SK-N-SH (cell line): ENCODE results near the gene RPAIN. TPM values are rescaled to one million over a fixed set of nuclear protein-coding genes. Genes with fewer than 3 reads are reported as not detected.
"Not testable (repeated sequence)": the region's sequence is repeated elsewhere in the genome, so short reads cannot be mapped to it uniquely, and the experiment has no call there.

ENCODE experiments used
- CTCF ChIA-PET: fragments of 300-600, 350-600 bp; formaldehyde crosslinking; extraction: SDS; loops from one replicate; lab custom pipeline; 2021; lab: Yijun Ruan, JAX
- POLR2A ChIA-PET: fragments of 350-600 bp; sonication (Branson Sonifier 250); formaldehyde crosslinking; extraction: SDS; loops from one replicate; lab custom pipeline; 2020; ENCODE audit warnings: antibody characterized with exemption, inconsistent platforms; lab: Yijun Ruan, JAX
- DNase-seq: peaks from one replicate; pipeline ENCODE4 v3.0.0; 2012
- H2AFZ ChIP-seq: fragments of 200-600 bp; sonication (generic); 2 replicates; pipeline ENCODE4 v1.8.1; 2016; ENCODE audit warnings: antibody characterized with exemption, mild to moderate bottlenecking, low read depth
- H3F3A ChIP-seq: fragments of 200-600 bp; sonication (generic); replicated peaks from 2 replicates; pipeline ENCODE3; 2016; ENCODE audit warnings: antibody characterized with exemption, mild to moderate bottlenecking; ENCODE audit not compliant: insufficient read depth
- H3K27ac ChIP-seq, 2 experiments: fragments of 200-500 bp in 1 of 2; fragments of 200-600 bp in 1 of 2; sonication (Bioruptor generic) in 1 of 2; sonication (generic), shearing (Covaris generic) in 1 of 2; 2 replicates each; pipeline versions ENCODE4 v1.5.1 to v1.6.1; 2014 to 2016; ENCODE audit warnings: low read depth in 2 of 2, inconsistent platforms in 1 of 2, low read length in 1 of 2, mild to moderate bottlenecking in 1 of 2, mixed read lengths in 1 of 2
- H3K27me3 ChIP-seq: fragments of 200-600 bp; sonication (generic), shearing (Covaris generic); 2 replicates; pipeline ENCODE4 v1.6.1; 2016; ENCODE audit warnings: mixed run types; ENCODE audit not compliant: insufficient read depth
- H3K36me3 ChIP-seq, 2 experiments: fragments of 200-500 bp in 1 of 2; fragments of 200-600 bp in 1 of 2; sonication (Bioruptor generic) in 1 of 2; sonication (generic) in 1 of 2; replicated peaks in 1 of 2; 2 replicates each; pipeline versions ENCODE3 to v1.5.1; 2014 to 2016; ENCODE audit warnings: low read length in 1 of 2, mild to moderate bottlenecking in 1 of 2; ENCODE audit not compliant: insufficient read depth in 2 of 2, control insufficient read depth in 1 of 2
- H3K4me1 ChIP-seq, 2 experiments: fragments of 200-500 bp in 1 of 2; fragments of 200-600 bp in 1 of 2; sonication (Bioruptor generic) in 1 of 2; sonication (generic), shearing (Covaris generic) in 1 of 2; 2 replicates each; pipeline versions ENCODE4 v1.5.1 to v1.6.1; 2014 to 2016; ENCODE audit warnings: low read depth in 1 of 2, low read length in 1 of 2, mixed run types in 1 of 2; ENCODE audit not compliant: insufficient read depth in 2 of 2, control insufficient read depth in 1 of 2
- H3K4me2 ChIP-seq: fragments of 200-600 bp; sonication (generic), shearing (Covaris generic); 2 replicates; pipeline ENCODE4 v1.6.1; 2017; ENCODE audit warnings: mixed run types
- H3K4me3 ChIP-seq, 2 experiments: fragments of 200-500 bp in 1 of 2; fragments of 200-600 bp in 1 of 2; sonication (Bioruptor generic) in 1 of 2; sonication (generic), shearing (Covaris generic) in 1 of 2; 2 replicates each; pipeline versions ENCODE4 v1.5.1 to v1.8.1; 2014 to 2016; ENCODE audit warnings: low read depth in 2 of 2, inconsistent platforms in 1 of 2, low read length in 1 of 2, mild to moderate bottlenecking in 1 of 2, mixed read lengths in 1 of 2, moderate library complexity in 1 of 2
- H3K79me2 ChIP-seq: fragments of 200-600 bp; sonication (generic); 2 replicates; pipeline ENCODE4 v1.8.1; 2017; ENCODE audit warnings: mild to moderate bottlenecking; ENCODE audit not compliant: insufficient read depth
- H3K9ac ChIP-seq: fragments of 200-600 bp; sonication (generic); 2 replicates; pipeline ENCODE4 v1.6.1; 2017; ENCODE audit warnings: mixed run types
- H3K9me2 ChIP-seq: fragments of 200-600 bp; sonication (generic); 2 replicates; pipeline ENCODE4 v1.6.1; 2017; ENCODE audit warnings: mixed run types
- H3K9me3 ChIP-seq: fragments of 200-600 bp; sonication (generic); 2 replicates; pipeline ENCODE4 v1.6.1; 2017; ENCODE audit warnings: mixed run types, mild to moderate bottlenecking, moderate library complexity
- H4K20me1 ChIP-seq: fragments of 200-600 bp; sonication (generic); 2 replicates; pipeline ENCODE4 v1.6.1; 2017; ENCODE audit warnings: mild to moderate bottlenecking, mixed run types; ENCODE audit not compliant: insufficient read depth
- EP300 ChIP-seq, 2 experiments: IDR thresholded peaks; 2 replicates each; pipeline versions ENCODE4 v1.4.0 to v1.6.1; 2012; ENCODE audit warnings: borderline replicate concordance in 1 of 2, low read depth in 1 of 2, low read length in 1 of 2
- FOXJ3 ChIP-seq: sonication (generic); formaldehyde crosslinking; IDR thresholded peaks from 2 replicates; pipeline ENCODE4 v1.5.1; 2020; ENCODE audit warnings: mild to moderate bottlenecking, missing genetic modification reagents
- GABPA ChIP-seq: IDR thresholded peaks from 2 replicates; pipeline ENCODE4 v1.4.0; 2012; ENCODE audit warnings: low read depth, mild to moderate bottlenecking
- MXI1 ChIP-seq: IDR thresholded peaks from 2 replicates; pipeline ENCODE4 v1.6.1; 2012; ENCODE audit warnings: mild to moderate bottlenecking, low read depth, low read length, improper control_type of control experiment
- NFIC ChIP-seq: IDR thresholded peaks from 2 replicates; pipeline ENCODE4 v1.4.0; 2012; ENCODE audit warnings: borderline replicate concordance
- PBX3 ChIP-seq: IDR thresholded peaks from 2 replicates; pipeline ENCODE4; 2012
- POLR2AphosphoS5 ChIP-seq: IDR thresholded peaks from 2 replicates; pipeline ENCODE4 v1.6.1; 2012; ENCODE audit warnings: low read depth, low read length
- RCOR1 ChIP-seq: fragments of 150-350 bp; IDR thresholded peaks from 2 replicates; pipeline ENCODE4 v1.6.1; 2017; ENCODE audit warnings: antibody characterized with exemption, low read length
- RFX5 ChIP-seq: IDR thresholded peaks from 2 replicates; pipeline ENCODE4 v1.6.1; 2012; ENCODE audit warnings: mild to moderate bottlenecking, improper control_type of control experiment, low read length
- ZBTB33 ChIP-seq: IDR thresholded peaks from 2 replicates; pipeline ENCODE4 v1.4.0; 2012; ENCODE audit warnings: low read depth, borderline replicate concordance
- WGBS: methylation state at CpG from one replicate; pipeline ENCODE4 v1.1.6; 2017; ENCODE audit warnings: low lambda C conversion rate; 5-methylcytosine and 5-hydroxymethylcytosine counted together
- polyA plus RNA-seq, 3 experiments: library from polyadenylated mRNA; depleted of rRNA; stranded (reverse); fragments of >200 nt; gene quantifications; 2 replicates each; pipeline ENCODE4 v1.2.3, GENCODE V29; 2012
- TF ChIP-seq, protein P1 (sequence below): IDR thresholded peaks from 2 replicates; pipeline ENCODE4 v1.4.0; 2012; ENCODE audit warnings: low read depth, borderline replicate concordance
- TF ChIP-seq, protein P2 (sequence below): fragments of 150-350 bp; IDR thresholded peaks from 2 replicates; pipeline ENCODE4 v1.6.1; 2017; ENCODE audit warnings: antibody characterized with exemption, low read length, low read depth, borderline replicate concordance
- TF ChIP-seq, protein P3 (sequence below): IDR thresholded peaks from 2 replicates; pipeline ENCODE4 v1.4.0; 2012; ENCODE audit warnings: low read depth
- TF ChIP-seq, protein P4 (sequence below): fragments of 200-600 bp; sonication (generic); IDR thresholded peaks from 2 replicates; pipeline ENCODE4 v1.6.1; 2017; ENCODE audit warnings: antibody characterized with exemption, mild to moderate bottlenecking, moderate library complexity

Gene RPAIN
- polyA plus RNA-seq, 1 of the 3 experiments (the other 2 are of a cell fraction), result 75.5 TPM

- not testable (repeated sequence) for DNase-seq, H3K27me3 ChIP-seq, H4K20me1 ChIP-seq, H3K4me3 ChIP-seq, H3K9me3 ChIP-seq, H3K4me2 ChIP-seq, H3K27ac ChIP-seq, H3K4me1 ChIP-seq, H2AFZ ChIP-seq, H3K9ac ChIP-seq, H3K9me2 ChIP-seq
- Histone ChIP-seq H3K79me2 (peaks cover 17% of the 10 kb centered on the region), H3K36me3 (peaks cover 67 to 77% of the 10 kb centered on the region in 2 experiments), H3F3A (peaks cover 17% of the 10 kb centered on the region)
- 90% methylated on average over 5 of the region's 5 CpGs for WGBS
- CTCF ChIA-PET, result interaction anchor here (9.4 kb wide), 1 partner anchor 8 kb away, joined by 84 read pairs; the partner anchor contains the start of gene C1QBP
- POLR2A ChIA-PET, result interaction anchor here (2.6 kb wide), 1 partner anchor 8 kb away, joined by 7 read pairs; the partner anchor contains the start of gene C1QBP
Observed at GRCh38 chr17:5431234-5431633, 11.3 kb downstream of the RPAIN start.

DNA sequence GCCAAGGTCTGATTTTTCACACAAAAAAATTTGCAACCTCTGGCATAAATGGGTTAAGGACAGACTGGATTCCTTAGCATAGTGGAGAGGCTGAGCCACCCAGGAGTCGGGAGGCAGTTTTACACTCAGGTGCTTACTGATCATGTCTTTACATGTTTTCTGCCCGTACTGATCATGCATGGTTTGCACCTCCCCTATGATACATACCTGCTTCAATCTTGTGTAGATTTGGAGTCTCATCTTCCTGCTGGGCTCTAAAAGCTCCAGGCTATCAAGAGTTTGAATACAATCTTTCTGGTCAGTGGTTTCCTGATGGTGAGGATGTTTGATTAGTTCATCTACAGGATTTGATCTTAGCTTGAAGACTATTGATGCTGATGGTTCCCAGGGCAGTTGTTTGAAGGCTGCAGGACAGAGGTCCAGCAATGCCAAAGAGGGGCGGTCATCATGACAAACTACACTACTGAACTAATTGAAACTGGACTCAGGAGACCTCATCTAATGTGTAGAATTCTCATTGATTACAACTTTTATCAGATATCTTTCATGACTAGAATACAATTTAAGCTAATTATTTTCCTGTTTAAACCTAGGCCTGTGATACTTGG lies 12.1 kb downstream of the RPAIN start:
- WGBS, result 94% methylated on average over 3 of the region's 3 CpGs
- Histone ChIP-seq H3K27ac (peak overlapping the region in 1 of 2 experiments; percentile 47; a peak in 2 of 4 replicates), H4K20me1 (no peaks in the 10 kb centered on the region), H3K9ac (no peak overlapping the region), H3K79me2 (peaks cover 26% of the 10 kb centered on the region), H3F3A (peaks cover 17% of the 10 kb centered on the region), H2AFZ (no peak overlapping the region), H3K4me2 (no peak overlapping the region), H3K27me3 (no peaks in the 10 kb centered on the region), H3K4me1 (peaks cover 0 to 7% of the 10 kb centered on the region in 2 experiments; a peak in 1 of 4 replicates), H3K4me3 (no peak overlapping the region), H3K36me3 (peaks cover 67 to 74% of the 10 kb centered on the region in 2 experiments), H3K9me3 (no peaks in the 10 kb centered on the region), H3K9me2 (no peaks in the 10 kb centered on the region)
- ChIA-PET POLR2A (interaction anchor here (1.7 kb wide), 1 partner anchor 12 kb away, joined by 9 read pairs; the partner anchor contains the start of genes NUP88 and RPAIN), CTCF (no interaction called here)
- TF ChIP-seq POLR2AphosphoS5 (no peak; the same call in 1 of the 2 replicates), EP300 (IDR thresholded peaks at IDR 0.05; ENCODE audit: borderline replicate concordance in 1 of 2, low read depth in 1 of 2, low read length in 1 of 2) (no peak), RFX5 (no peak), GABPA (no peak), ZBTB33 (no peak), FOXJ3 (CRISPR knock-in tag) (no peak), MXI1 (no peak), NFIC (no peak), PBX3 (no peak), RCOR1 (no peak)
- TF ChIP-seq, protein P1, sequence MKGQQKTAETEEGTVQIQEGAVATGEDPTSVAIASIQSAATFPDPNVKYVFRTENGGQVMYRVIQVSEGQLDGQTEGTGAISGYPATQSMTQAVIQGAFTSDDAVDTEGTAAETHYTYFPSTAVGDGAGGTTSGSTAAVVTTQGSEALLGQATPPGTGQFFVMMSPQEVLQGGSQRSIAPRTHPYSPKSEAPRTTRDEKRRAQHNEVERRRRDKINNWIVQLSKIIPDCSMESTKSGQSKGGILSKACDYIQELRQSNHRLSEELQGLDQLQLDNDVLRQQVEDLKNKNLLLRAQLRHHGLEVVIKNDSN, result no peak
- TF ChIP-seq, protein P2, sequence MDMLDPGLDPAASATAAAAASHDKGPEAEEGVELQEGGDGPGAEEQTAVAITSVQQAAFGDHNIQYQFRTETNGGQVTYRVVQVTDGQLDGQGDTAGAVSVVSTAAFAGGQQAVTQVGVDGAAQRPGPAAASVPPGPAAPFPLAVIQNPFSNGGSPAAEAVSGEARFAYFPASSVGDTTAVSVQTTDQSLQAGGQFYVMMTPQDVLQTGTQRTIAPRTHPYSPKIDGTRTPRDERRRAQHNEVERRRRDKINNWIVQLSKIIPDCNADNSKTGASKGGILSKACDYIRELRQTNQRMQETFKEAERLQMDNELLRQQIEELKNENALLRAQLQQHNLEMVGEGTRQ, result no peak
- TF ChIP-seq, protein P3, sequence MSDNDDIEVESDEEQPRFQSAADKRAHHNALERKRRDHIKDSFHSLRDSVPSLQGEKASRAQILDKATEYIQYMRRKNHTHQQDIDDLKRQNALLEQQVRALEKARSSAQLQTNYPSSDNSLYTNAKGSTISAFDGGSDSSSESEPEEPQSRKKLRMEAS, result no peak
- TF ChIP-seq, protein P4, sequence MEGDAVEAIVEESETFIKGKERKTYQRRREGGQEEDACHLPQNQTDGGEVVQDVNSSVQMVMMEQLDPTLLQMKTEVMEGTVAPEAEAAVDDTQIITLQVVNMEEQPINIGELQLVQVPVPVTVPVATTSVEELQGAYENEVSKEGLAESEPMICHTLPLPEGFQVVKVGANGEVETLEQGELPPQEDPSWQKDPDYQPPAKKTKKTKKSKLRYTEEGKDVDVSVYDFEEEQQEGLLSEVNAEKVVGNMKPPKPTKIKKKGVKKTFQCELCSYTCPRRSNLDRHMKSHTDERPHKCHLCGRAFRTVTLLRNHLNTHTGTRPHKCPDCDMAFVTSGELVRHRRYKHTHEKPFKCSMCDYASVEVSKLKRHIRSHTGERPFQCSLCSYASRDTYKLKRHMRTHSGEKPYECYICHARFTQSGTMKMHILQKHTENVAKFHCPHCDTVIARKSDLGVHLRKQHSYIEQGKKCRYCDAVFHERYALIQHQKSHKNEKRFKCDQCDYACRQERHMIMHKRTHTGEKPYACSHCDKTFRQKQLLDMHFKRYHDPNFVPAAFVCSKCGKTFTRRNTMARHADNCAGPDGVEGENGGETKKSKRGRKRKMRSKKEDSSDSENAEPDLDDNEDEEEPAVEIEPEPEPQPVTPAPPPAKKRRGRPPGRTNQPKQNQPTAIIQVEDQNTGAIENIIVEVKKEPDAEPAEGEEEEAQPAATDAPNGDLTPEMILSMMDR, result no peak
- no peak for DNase-seq
